Vagina (tissue), 2 donors: Measurements from ENCODE around the gene P4HTM. TPM values are rescaled to one million over a fixed set of nuclear protein-coding genes. Genes with fewer than 3 reads are reported as not detected.

Source experiments
- DNase-seq, 2 donors: peaks; one replicate each; pipeline ENCODE4 v3.0.0-alpha.2; 2017; ENCODE audit errors: extremely low spot score in 2 of 2
- H3K27ac ChIP-seq: fragments of 200-600 bp; sonication (generic); one replicate; pipeline ENCODE4 v1.5.1; 2019
- H3K27me3 ChIP-seq: fragments of 200-600 bp; sonication (generic); one replicate; pipeline ENCODE4 v1.5.1; 2019
- H3K36me3 ChIP-seq, 2 donors: fragments of 200-600 bp; sonication (generic); one replicate each; pipeline ENCODE4 v1.5.1; 2017 to 2019
- H3K4me1 ChIP-seq: fragments of 200-600 bp; sonication (generic); one replicate; pipeline ENCODE4 v1.5.1; 2019
- H3K4me3 ChIP-seq, 2 donors: fragments of 200-600 bp; sonication (generic); 1 replicate in 1 of 2; 2 replicates in 1 of 2; pipeline ENCODE4 v1.5.1; 2016 to 2019
- H3K9me3 ChIP-seq: fragments of 200-600 bp; sonication (generic); one replicate; pipeline ENCODE4 v1.5.1; 2019
- CTCF ChIP-seq, 3 experiments: fragments of 450-650 bp in 2 of 3; fragments of 200-600 bp in 1 of 3; sonication (generic) in 1 of 3; IDR thresholded peaks; one replicate each; pipeline ENCODE4 v1.5.1; 2017 to 2019; ENCODE audit warnings: antibody characterized with exemption in 3 of 3, mild to moderate bottlenecking in 2 of 3, moderate library complexity in 2 of 3
- POLR2A ChIP-seq, 2 donors: fragments of 450-650 bp; IDR thresholded peaks; one replicate each; pipeline ENCODE4 v1.6.1; 2017; ENCODE audit warnings: antibody characterized with exemption in 2 of 2, mild to moderate bottlenecking in 2 of 2, moderate library complexity in 2 of 2
- POLR2AphosphoS5 ChIP-seq, 2 donors: sonication (generic); formaldehyde crosslinking; IDR thresholded peaks; one replicate each; pipeline ENCODE4 v1.9.0; 2017; ENCODE audit warnings: antibody characterized with exemption in 2 of 2, mild to moderate bottlenecking in 2 of 2, low read depth in 1 of 2; ENCODE audit not compliant: insufficient read depth in 1 of 2
- intact Hi-C: fragments of 100-400 bp; cut with DNase I; formaldehyde crosslinking; loops from one replicate; pipeline ENCODE4 v1.15.1; 2023
- total RNA-seq: library from RNA; depleted of rRNA; stranded (reverse); fragments of >200 nt; gene quantifications from one replicate; pipeline ENCODE4 v1.2.3, GENCODE V29; 2016

Gene P4HTM
- total RNA-seq, 1 donor from 2014 or later, result 43.5 TPM

DNA sequence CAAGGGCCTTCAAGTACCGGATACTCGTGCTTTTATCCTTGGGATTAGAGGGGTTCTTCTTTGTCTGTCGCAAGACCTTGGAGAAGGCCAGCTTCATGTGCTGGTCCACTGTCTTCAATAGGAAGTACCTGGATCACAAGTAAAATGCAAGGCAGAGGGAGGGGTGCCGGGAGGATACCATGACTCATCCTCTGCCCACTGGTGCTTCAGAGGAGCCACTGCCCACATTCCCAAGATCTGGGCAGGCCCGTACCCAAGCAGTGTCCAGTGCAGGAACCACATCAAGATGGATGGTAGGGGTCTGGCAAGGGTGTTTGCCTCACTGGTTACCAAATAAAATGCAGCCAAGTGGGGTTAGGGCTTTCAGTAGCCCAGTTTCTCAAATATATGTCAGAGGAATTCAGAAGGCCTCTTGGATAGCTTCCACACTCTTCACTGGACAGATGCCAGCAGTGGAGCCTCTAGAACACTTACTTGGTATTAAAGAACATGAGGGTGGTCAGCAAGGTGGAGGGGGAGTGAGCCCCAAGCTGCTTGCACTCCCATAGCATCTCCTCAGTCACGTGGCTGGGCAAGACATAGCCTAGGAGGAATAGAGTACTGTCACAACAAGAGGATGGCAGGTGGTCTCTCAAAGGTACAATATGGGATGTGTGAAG is 42.7 kb downstream of the P4HTM start:
- intact Hi-C loops, result no loop called here
- Histone ChIP-seq H3K4me3 (no peak overlapping the region), H3K4me1 (peaks cover 12% of the 10 kb centered on the region), H3K27ac (no peak overlapping the region), H3K36me3 (peaks cover 0 to 38% of the 10 kb centered on the region in 2 donors), H3K9me3 (no peaks in the 10 kb centered on the region), H3K27me3 (no peaks in the 10 kb centered on the region)
- DNase-seq, result no peak
- TF ChIP-seq CTCF (IDR thresholded peaks at IDR 0.05) (no peak), POLR2AphosphoS5 (IDR thresholded peaks at IDR 0.05; ENCODE audit: insufficient read depth in 1 of 2, low read depth in 1 of 2) (no peak)

GRCh38 chr3:49034650-49035049 is 44.6 kb downstream of the P4HTM start:
- Histone ChIP-seq H3K27me3 (no peaks in the 10 kb centered on the region), H3K4me3 (no peak overlapping the region), H3K9me3 (no peaks in the 10 kb centered on the region), H3K27ac (no peak overlapping the region), H3K4me1 (no peaks in the 10 kb centered on the region), H3K36me3 (peaks cover 0 to 49% of the 10 kb centered on the region in 2 donors)
- intact Hi-C loops, result no loop called here
- DNase-seq, result no peak
- TF ChIP-seq POLR2A (IDR thresholded peaks at IDR 0.05) (no peak), POLR2AphosphoS5 (IDR thresholded peaks at IDR 0.05; ENCODE audit: insufficient read depth in 1 of 2, low read depth in 1 of 2) (no peak), CTCF (IDR thresholded peaks at IDR 0.05) (no peak)

DNA sequence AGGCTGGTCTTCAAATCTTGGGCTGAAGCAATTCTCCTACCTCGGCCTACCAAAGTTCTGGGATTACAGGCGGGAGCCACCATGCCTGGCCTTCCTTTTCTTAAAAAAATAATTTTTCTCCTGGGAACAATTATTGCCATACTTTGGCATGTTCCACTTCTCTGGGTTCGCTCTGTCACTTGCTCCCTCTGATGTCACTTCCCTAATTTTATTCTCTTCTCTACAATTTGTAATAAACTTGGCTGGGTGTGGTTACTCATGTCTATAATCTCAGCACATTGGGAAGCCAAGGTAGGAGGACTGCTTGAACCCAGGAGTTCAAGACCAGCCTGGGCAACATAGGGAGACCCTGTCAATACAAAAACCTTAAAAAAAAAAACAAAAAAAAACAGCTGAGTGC is 45.2 kb downstream of the P4HTM start:
- DNase-seq, result no peak
- H3K4me1 ChIP-seq, result no peaks in the 10 kb centered on the region
- TF ChIP-seq CTCF (IDR thresholded peaks at IDR 0.05) (no peak), POLR2AphosphoS5 (IDR thresholded peaks at IDR 0.05; ENCODE audit: insufficient read depth in 1 of 2, low read depth in 1 of 2) (no peak), POLR2A (IDR thresholded peaks at IDR 0.05) (no peak)
- peaks cover 0 to 55% of the 10 kb centered on the region in 2 donors for H3K36me3 ChIP-seq
- no peak overlapping the region for H3K27ac ChIP-seq
- no peaks in the 10 kb centered on the region for H3K27me3 ChIP-seq
- H3K9me3 ChIP-seq, result no peaks in the 10 kb centered on the region
- intact Hi-C loops, result no loop called here
- H3K4me3 ChIP-seq, result no peak overlapping the region

GRCh38 chr3:49053543-49053942 is 63.5 kb downstream of the P4HTM start:
- Histone ChIP-seq H3K27me3 (no peaks in the 10 kb centered on the region), H3K4me1 (no peaks in the 10 kb centered on the region), H3K9me3 (no peaks in the 10 kb centered on the region), H3K36me3 (peaks cover 0 to 58% of the 10 kb centered on the region in 2 donors), H3K27ac (no peak overlapping the region), H3K4me3 (no peak overlapping the region)
- intact Hi-C loops, result no loop called here
- TF ChIP-seq POLR2A (IDR thresholded peaks at IDR 0.05) (no peak), CTCF (IDR thresholded peaks at IDR 0.05) (no peak), POLR2AphosphoS5 (IDR thresholded peaks at IDR 0.05; ENCODE audit: insufficient read depth in 1 of 2, low read depth in 1 of 2) (no peak)
- no peak for DNase-seq

GRCh38 chr3:49054344-49054862 is 64.4 kb downstream of the P4HTM start:
- no peaks in the 10 kb centered on the region for H3K27me3 ChIP-seq
- H3K9me3 ChIP-seq, result no peaks in the 10 kb centered on the region
- TF ChIP-seq POLR2A (IDR thresholded peaks at IDR 0.05), result no peak
- no peak for TF ChIP-seq POLR2AphosphoS5 (IDR thresholded peaks at IDR 0.05; ENCODE audit: insufficient read depth in 1 of 2, low read depth in 1 of 2)
- TF ChIP-seq CTCF (IDR thresholded peaks at IDR 0.05), result no peak
- intact Hi-C loops, result no loop called here
- no peak overlapping the region for H3K4me3 ChIP-seq
- no peaks in the 10 kb centered on the region for H3K4me1 ChIP-seq
- DNase-seq, result no peak
- no peak overlapping the region for H3K27ac ChIP-seq
- H3K36me3 ChIP-seq, result peaks cover 0 to 58% of the 10 kb centered on the region in 2 donors
